Measurements from ENCODE around the gene CORO7. TPM values are rescaled to one million over a fixed set of nuclear protein-coding genes. Genes with fewer than 3 reads are reported as not detected.

Gene CORO7
- polyA plus RNA-seq, 1 donor from 2014 or later = 57.6 TPM

- no peak overlapping the region for H3K27ac ChIP-seq (ENCODE audit: low read length)
- TF ChIP-seq RAD21 (conservative IDR thresholded peaks at IDR 0.05) (no peak), EP300 (conservative IDR thresholded peaks at IDR 0.05; ENCODE audit: poor library complexity, severe bottlenecking) (no peak), EZH2 (IDR thresholded peaks at IDR 0.05; ENCODE audit: borderline replicate concordance, insufficient read depth, low read length, poor library complexity, severe bottlenecking) (no peak), MXI1 (conservative IDR thresholded peaks at IDR 0.05; ENCODE audit: poor library complexity, severe bottlenecking) (no peak), CTCF (IDR thresholded peaks at IDR 0.05; ENCODE audit: poor library complexity, severe bottlenecking) (no peak), POLR2AphosphoS5 (IDR thresholded peaks at IDR 0.05) (no peak), TAF1 (IDR thresholded peaks at IDR 0.05; ENCODE audit: low read depth) (no peak), SMC3 (conservative IDR thresholded peaks at IDR 0.05; ENCODE audit: poor library complexity) (no peak)
- TF ChIP-seq, protein P1, sequence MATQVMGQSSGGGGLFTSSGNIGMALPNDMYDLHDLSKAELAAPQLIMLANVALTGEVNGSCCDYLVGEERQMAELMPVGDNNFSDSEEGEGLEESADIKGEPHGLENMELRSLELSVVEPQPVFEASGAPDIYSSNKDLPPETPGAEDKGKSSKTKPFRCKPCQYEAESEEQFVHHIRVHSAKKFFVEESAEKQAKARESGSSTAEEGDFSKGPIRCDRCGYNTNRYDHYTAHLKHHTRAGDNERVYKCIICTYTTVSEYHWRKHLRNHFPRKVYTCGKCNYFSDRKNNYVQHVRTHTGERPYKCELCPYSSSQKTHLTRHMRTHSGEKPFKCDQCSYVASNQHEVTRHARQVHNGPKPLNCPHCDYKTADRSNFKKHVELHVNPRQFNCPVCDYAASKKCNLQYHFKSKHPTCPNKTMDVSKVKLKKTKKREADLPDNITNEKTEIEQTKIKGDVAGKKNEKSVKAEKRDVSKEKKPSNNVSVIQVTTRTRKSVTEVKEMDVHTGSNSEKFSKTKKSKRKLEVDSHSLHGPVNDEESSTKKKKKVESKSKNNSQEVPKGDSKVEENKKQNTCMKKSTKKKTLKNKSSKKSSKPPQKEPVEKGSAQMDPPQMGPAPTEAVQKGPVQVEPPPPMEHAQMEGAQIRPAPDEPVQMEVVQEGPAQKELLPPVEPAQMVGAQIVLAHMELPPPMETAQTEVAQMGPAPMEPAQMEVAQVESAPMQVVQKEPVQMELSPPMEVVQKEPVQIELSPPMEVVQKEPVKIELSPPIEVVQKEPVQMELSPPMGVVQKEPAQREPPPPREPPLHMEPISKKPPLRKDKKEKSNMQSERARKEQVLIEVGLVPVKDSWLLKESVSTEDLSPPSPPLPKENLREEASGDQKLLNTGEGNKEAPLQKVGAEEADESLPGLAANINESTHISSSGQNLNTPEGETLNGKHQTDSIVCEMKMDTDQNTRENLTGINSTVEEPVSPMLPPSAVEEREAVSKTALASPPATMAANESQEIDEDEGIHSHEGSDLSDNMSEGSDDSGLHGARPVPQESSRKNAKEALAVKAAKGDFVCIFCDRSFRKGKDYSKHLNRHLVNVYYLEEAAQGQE (IDR thresholded peaks at IDR 0.05; ENCODE audit: borderline replicate concordance) = no peak
- H2AFZ ChIP-seq (ENCODE audit: low read depth, low read length) = no peak overlapping the region
- no peak overlapping the region for H3K9ac ChIP-seq (ENCODE audit: low read length)
- H3K36me3 ChIP-seq (ENCODE audit: insufficient read depth, low read length) = no peaks in the 10 kb centered on the region
- no peaks in the 10 kb centered on the region for H3K9me2 ChIP-seq (ENCODE audit: insufficient read depth, low read length)
- H3K9me3 ChIP-seq (ENCODE audit: low read length) = no peaks in the 10 kb centered on the region
- H3K27me3 ChIP-seq (ENCODE audit: insufficient read depth, low read depth, low read length) = no peaks in the 10 kb centered on the region
- no peaks in the 10 kb centered on the region for H4K20me1 ChIP-seq (ENCODE audit: insufficient read depth)
- no peak overlapping the region for H3K4me3 ChIP-seq (ENCODE audit: low read length)
- no peaks in the 10 kb centered on the region for H3K79me2 ChIP-seq (replicated peaks; ENCODE audit: insufficient read depth, low read length)
- H3F3A ChIP-seq (ENCODE audit: insufficient read depth, low read length, poor library complexity, severe bottlenecking) = no peaks in the 10 kb centered on the region
- no peak overlapping the region for H3K4me2 ChIP-seq (ENCODE audit: low read length)
Observed at GRCh38 chr16:4389051-4389955, 27.1 kb downstream of the CORO7 start.

DNA sequence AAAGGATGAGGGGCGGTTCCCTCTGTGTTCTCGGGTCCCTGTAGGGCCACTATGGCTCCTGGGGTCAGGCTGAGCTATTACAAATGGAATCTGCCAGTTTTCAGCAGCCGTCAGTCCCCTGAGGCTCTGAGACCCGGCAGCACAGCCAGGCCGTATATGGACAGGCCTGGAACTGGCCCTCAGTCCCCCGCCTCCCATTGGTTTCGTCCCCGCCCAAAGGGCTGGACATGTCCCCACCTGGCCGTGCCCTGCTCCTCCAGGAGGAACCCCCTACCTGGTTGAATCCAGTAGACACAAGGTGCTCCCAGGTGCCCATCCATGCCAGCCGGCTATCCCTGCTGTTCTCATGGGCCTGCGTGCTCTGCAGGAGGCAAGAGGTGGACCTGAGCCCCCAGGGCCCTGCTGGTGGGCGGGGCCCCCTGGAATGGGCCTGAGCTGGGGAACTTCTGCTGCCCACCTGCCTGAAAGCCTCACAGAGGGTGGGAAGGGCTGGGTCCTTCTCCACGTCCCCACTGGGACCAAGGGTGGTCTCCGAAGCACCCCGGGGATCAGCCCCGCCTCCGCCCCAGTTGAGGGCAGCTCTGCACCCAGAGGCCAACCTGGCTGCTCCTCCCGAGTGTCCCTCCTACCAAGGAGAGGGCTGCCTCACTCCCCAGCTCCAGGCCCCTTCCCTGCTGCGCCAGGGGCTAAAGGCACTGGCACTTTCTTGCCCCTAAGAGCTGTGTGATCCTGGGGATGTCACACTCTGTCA lies 27.9 kb downstream of the CORO7 start:
- Histone ChIP-seq H3K27me3 (ENCODE audit: insufficient read depth, low read depth, low read length) (no peaks in the 10 kb centered on the region), H4K20me1 (ENCODE audit: insufficient read depth) (no peaks in the 10 kb centered on the region), H3K9ac (ENCODE audit: low read length) (no peak overlapping the region), H3F3A (ENCODE audit: insufficient read depth, low read length, poor library complexity, severe bottlenecking) (no peaks in the 10 kb centered on the region), H3K36me3 (ENCODE audit: insufficient read depth, low read length) (no peaks in the 10 kb centered on the region), H3K4me2 (ENCODE audit: low read length) (no peak overlapping the region), H3K4me3 (ENCODE audit: low read length) (no peak overlapping the region), H3K9me3 (ENCODE audit: low read length) (no peaks in the 10 kb centered on the region), H3K9me2 (ENCODE audit: insufficient read depth, low read length) (no peaks in the 10 kb centered on the region), H3K79me2 (replicated peaks; ENCODE audit: insufficient read depth, low read length) (no peaks in the 10 kb centered on the region), H2AFZ (ENCODE audit: low read depth, low read length) (no peak overlapping the region), H3K27ac (ENCODE audit: low read length) (no peak overlapping the region)
- no peak for TF ChIP-seq EP300 (conservative IDR thresholded peaks at IDR 0.05; ENCODE audit: poor library complexity, severe bottlenecking)
- TF ChIP-seq RAD21 (conservative IDR thresholded peaks at IDR 0.05) = no peak
- no peak for TF ChIP-seq CTCF (IDR thresholded peaks at IDR 0.05; ENCODE audit: poor library complexity, severe bottlenecking)
- no peak for TF ChIP-seq TAF1 (IDR thresholded peaks at IDR 0.05; ENCODE audit: low read depth)
- no peak for TF ChIP-seq POLR2AphosphoS5 (IDR thresholded peaks at IDR 0.05)
- no peak for TF ChIP-seq SMC3 (conservative IDR thresholded peaks at IDR 0.05; ENCODE audit: poor library complexity)
- TF ChIP-seq, protein P1 (IDR thresholded peaks at IDR 0.05; ENCODE audit: borderline replicate concordance) = no peak
- no peak for TF ChIP-seq MXI1 (conservative IDR thresholded peaks at IDR 0.05; ENCODE audit: poor library complexity, severe bottlenecking)
- TF ChIP-seq EZH2 (IDR thresholded peaks at IDR 0.05; ENCODE audit: borderline replicate concordance, insufficient read depth, low read length, poor library complexity, severe bottlenecking) = no peak

Data from neural cell (in vitro differentiated cells).